ENCODE data around the gene CFAP107. TPM values are rescaled to one million over a fixed set of nuclear protein-coding genes. Genes with fewer than 3 reads are reported as not detected.

Gene CFAP107
- total and polyA plus RNA-seq, 2 donors from 2014 or later = not detected

DNA sequence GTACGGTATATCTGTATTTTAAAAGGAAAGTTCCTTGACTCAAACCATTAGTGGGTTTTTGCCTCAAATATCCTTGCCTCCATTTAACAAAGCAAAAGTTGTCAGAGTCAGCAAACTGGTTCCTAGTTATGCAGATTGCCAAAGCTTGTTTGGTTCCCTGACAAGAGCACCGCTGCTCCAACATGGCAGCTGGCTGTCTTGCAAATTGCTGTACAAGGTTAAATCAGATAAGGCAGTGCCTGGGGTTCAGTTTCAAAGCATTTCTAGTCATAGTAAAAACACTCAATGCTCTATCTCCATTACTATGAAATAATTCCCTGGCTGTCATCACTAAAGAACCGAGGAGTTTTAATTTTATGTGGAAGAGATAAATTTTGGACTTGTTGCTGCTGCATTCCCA is 11.3 kb upstream of the CFAP107 start:
- H3K4me3 ChIP-seq (ENCODE audit: low read length in 3 of 3) = no peak overlapping the region
- FAIRE-seq = no peak
- H3K9ac ChIP-seq (ENCODE audit: low read length in 3 of 3) = no peak overlapping the region
- DNase-seq = no peak
- TF ChIP-seq, protein P1, sequence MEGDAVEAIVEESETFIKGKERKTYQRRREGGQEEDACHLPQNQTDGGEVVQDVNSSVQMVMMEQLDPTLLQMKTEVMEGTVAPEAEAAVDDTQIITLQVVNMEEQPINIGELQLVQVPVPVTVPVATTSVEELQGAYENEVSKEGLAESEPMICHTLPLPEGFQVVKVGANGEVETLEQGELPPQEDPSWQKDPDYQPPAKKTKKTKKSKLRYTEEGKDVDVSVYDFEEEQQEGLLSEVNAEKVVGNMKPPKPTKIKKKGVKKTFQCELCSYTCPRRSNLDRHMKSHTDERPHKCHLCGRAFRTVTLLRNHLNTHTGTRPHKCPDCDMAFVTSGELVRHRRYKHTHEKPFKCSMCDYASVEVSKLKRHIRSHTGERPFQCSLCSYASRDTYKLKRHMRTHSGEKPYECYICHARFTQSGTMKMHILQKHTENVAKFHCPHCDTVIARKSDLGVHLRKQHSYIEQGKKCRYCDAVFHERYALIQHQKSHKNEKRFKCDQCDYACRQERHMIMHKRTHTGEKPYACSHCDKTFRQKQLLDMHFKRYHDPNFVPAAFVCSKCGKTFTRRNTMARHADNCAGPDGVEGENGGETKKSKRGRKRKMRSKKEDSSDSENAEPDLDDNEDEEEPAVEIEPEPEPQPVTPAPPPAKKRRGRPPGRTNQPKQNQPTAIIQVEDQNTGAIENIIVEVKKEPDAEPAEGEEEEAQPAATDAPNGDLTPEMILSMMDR (IDR thresholded peaks at IDR 0.05; ENCODE audit: borderline replicate concordance, extremely low read depth, insufficient read depth) = no peak
- no peak overlapping the region for H3K27ac ChIP-seq (ENCODE audit: low read depth in 2 of 2, low read length in 2 of 2)
- intact Hi-C loops (cut with DNase I) = no loop called here
- H3K27me3 ChIP-seq (ENCODE audit: control insufficient read depth, insufficient read depth, low read length) = no peaks in the 10 kb centered on the region
- no peaks in the 10 kb centered on the region for H3K36me3 ChIP-seq (ENCODE audit: control insufficient read depth in 2 of 3, insufficient read depth in 3 of 3, low read length in 3 of 3)
- H3K9me3 ChIP-seq (ENCODE audit: control insufficient read depth in 2 of 3, insufficient read depth in 1 of 3, low read length in 3 of 3) = peaks cover 0 to 4% (median 2%) of the 10 kb centered on the region in 3 donors
- no peaks in the 10 kb centered on the region for H3K4me1 ChIP-seq (ENCODE audit: control insufficient read depth in 2 of 3, insufficient read depth in 2 of 3, low read depth in 1 of 3, low read length in 3 of 3)

DNA sequence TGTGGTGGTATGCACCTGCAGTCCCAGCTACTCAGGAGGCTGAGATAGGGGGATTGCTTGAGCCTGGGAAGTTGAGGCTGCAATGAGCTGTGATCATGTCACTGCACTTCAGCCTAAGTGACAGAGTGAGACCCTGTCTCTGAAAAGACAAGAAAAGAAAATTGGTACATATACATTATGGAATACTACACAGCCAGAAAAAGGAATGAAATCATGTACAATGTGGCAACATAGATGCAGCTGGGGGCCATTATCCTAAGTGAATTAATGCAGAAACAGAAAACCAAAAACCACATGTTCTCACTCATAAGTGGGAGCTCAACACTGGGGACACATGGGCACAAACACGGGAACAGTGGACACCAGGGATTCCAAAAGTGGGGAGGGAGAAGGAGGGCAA is 7.1 kb upstream of the CFAP107 start:
- no peak for FAIRE-seq

DNA sequence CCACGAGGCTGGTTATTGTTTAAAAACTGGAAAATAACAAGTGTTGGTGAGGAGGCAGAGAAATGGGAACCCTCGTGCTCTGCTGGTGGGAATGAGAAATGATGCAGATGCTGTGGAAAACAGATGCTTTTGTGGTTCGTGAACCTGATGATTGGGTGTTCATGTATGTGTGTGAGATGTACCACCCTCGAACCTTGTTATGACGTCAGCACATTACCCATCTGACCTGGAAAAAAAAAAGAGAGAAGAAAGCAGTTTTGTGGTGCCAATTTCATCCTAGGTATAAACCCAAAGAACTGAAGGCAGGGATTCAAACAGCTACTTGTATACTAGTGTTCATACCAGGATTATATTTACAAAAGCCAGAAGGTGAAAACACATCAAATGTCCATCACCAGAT is 6.4 kb upstream of the CFAP107 start:
- Histone ChIP-seq H3K4me1 (ENCODE audit: control insufficient read depth in 2 of 3, insufficient read depth in 2 of 3, low read depth in 1 of 3, low read length in 3 of 3) (no peaks in the 10 kb centered on the region), H3K4me3 (ENCODE audit: low read length in 3 of 3) (no peak overlapping the region), H3K27me3 (ENCODE audit: control insufficient read depth, insufficient read depth, low read length) (no peaks in the 10 kb centered on the region), H3K9ac (ENCODE audit: low read length in 3 of 3) (no peak overlapping the region), H3K36me3 (ENCODE audit: control insufficient read depth in 2 of 3, insufficient read depth in 3 of 3, low read length in 3 of 3) (no peaks in the 10 kb centered on the region), H3K27ac (ENCODE audit: low read depth in 2 of 2, low read length in 2 of 2) (no peak overlapping the region), H3K9me3 (ENCODE audit: control insufficient read depth in 2 of 3, insufficient read depth in 1 of 3, low read length in 3 of 3) (no peaks in the 10 kb centered on the region)
- intact Hi-C loops (cut with DNase I) = no loop called here
- TF ChIP-seq, protein P1 (IDR thresholded peaks at IDR 0.05; ENCODE audit: borderline replicate concordance, extremely low read depth, insufficient read depth) = no peak
- no peak for FAIRE-seq
- no peak for DNase-seq

More for the DNA sequence above, 7.1 kb upstream of the CFAP107 start:
- TF ChIP-seq, protein P1 (IDR thresholded peaks at IDR 0.05; ENCODE audit: borderline replicate concordance, extremely low read depth, insufficient read depth) = no peak
- H3K4me3 ChIP-seq (ENCODE audit: low read length in 3 of 3) = no peak overlapping the region
- H3K36me3 ChIP-seq (ENCODE audit: control insufficient read depth in 2 of 3, insufficient read depth in 3 of 3, low read length in 3 of 3) = no peaks in the 10 kb centered on the region
- H3K9ac ChIP-seq (ENCODE audit: low read length in 3 of 3) = no peak overlapping the region
- H3K4me1 ChIP-seq (ENCODE audit: control insufficient read depth in 2 of 3, insufficient read depth in 2 of 3, low read depth in 1 of 3, low read length in 3 of 3) = no peaks in the 10 kb centered on the region
- DNase-seq = no peak
- H3K27me3 ChIP-seq (ENCODE audit: control insufficient read depth, insufficient read depth, low read length) = no peaks in the 10 kb centered on the region
- H3K27ac ChIP-seq (ENCODE audit: low read depth in 2 of 2, low read length in 2 of 2) = no peak overlapping the region
- intact Hi-C loops (cut with DNase I) = no loop called here
- H3K9me3 ChIP-seq (ENCODE audit: control insufficient read depth in 2 of 3, insufficient read depth in 1 of 3, low read length in 3 of 3) = no peaks in the 10 kb centered on the region

DNA sequence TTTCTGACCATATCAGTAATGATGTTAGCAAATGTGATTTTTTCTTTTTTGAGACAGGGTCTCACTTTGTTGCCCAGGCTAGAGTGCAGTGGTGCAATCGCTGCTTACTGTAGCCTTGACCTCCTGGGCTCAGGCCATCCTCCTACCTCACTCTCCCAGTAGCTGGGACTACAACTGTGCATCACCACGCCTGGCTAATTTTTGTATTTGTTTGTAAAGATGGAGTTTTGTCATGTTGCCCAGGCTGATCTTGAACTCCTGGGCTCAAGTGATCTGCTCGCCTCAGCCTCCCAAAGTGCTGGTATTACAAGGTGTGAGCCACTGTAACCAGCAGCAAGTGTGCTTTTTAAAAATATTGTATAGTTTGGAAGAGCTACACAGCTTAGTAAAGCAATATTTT is 4.1 kb upstream of the CFAP107 start:
- FAIRE-seq = no peak

More for the DNA sequence above, 4.1 kb upstream of the CFAP107 start:
- no peak for DNase-seq
- Histone ChIP-seq H3K36me3 (ENCODE audit: control insufficient read depth in 2 of 3, insufficient read depth in 3 of 3, low read length in 3 of 3) (no peaks in the 10 kb centered on the region), H3K9me3 (ENCODE audit: control insufficient read depth in 2 of 3, insufficient read depth in 1 of 3, low read length in 3 of 3) (no peaks in the 10 kb centered on the region), H3K27me3 (ENCODE audit: control insufficient read depth, insufficient read depth, low read length) (no peaks in the 10 kb centered on the region), H3K4me3 (ENCODE audit: low read length in 3 of 3) (no peak overlapping the region), H3K27ac (ENCODE audit: low read depth in 2 of 2, low read length in 2 of 2) (no peak overlapping the region), H3K9ac (ENCODE audit: low read length in 3 of 3) (no peak overlapping the region), H3K4me1 (ENCODE audit: control insufficient read depth in 2 of 3, insufficient read depth in 2 of 3, low read depth in 1 of 3, low read length in 3 of 3) (no peaks in the 10 kb centered on the region)
- TF ChIP-seq, protein P1 (IDR thresholded peaks at IDR 0.05; ENCODE audit: borderline replicate concordance, extremely low read depth, insufficient read depth) = no peak
- intact Hi-C loops (cut with DNase I) = no loop called here

Measured in kidney (tissue), 14 donors.